ENCODE data around the gene THEM4.

Gene THEM4

DNA sequence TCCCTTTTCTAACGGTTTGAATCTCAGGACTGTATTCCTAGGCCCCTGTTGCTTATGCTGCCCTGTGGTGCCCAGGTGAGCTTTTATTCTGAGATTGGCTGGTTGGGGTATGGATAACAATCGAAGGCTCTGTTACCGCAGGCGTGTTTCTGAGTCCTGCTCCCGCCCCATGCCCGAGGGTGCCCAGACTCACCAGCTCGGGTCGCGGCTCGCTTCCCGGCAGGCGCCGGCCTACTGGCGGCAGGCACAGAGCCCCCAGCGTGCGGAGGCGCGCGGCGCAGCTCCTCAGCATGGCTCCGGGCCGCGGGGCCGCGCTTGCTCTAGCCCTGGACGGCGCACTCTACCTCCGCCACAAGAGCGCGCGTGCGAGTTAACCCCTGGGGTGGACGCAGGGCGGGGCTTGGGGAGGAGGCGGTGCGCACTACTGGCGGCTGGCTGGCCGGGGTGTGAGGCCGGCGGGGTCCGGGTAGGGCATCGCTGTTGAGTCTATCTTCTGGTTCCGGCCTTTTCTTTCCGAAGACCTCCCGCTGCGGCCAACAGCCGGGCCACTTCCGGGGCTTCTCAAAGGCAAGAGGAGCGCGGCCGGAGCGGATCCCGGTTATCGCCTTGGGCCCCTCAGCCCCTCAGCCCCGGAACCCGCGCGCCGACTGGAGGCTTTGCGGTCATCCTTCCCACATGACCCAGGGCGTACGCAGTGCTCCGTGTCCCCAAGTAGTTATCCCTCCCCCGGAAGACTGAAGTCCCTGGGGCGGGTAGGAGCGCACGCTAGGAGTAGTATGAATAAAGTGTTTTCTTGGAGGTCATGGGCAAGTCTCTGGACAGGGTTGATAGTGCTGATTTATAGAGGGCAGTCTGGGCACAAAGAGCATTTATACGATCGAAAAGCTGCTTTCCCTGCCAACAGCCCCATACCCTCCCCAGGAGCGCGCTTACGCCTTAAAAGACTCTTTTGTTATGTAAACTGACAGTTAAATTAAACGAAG is at the start of gene THEM4:
Gene THEM4 (minus strand): TSS at position 345 of the 983 bp plus-strand sequence. CDS start 53 bp downstream, at position 292.
- peak; percentile 90 to 91 for DNase-seq

DNA sequence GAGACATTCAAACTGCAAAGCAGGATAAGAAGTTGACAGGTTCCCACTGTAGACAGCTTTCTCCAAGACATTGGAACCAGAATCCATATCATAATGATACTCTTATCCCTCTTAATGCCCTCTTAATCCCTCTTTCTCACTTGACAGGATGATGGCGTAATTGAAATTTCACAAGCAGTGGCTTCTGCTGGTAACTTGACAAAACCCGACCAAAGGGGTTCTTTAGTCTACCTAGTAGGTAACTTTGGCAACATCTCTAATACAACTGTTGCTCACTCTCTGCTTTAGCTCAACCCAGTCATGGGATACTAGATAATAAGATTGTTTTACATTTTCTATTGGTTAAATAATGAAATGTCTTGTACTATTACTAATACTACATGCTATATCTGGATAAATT is 49.6 kb upstream of the THEM4 start:
- DNase-seq, result no peak

DNA sequence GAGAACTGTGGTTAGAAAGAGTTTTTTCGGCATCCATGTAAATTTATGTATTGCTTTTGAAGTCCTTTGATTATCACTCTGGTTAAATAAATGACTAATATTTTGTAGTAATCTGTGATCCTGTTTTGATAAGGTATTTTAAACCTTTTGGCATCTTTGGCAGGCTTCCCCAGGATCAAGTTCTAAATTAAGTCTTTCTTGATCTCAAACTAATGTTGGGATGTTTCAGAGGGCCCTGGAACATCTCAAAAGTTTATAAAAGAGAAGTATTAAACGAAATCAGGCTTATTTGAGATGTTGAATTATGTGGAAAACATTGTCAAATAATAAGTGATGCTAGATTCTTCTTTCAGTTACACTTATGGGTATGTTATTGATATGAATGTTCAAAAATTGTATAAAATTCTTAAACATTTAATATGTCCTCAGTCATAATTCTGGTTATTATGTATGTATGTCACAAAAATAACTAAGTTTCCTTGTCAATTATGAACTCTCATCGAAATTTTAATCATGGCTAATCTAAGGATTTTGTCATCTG is 47.7 kb upstream of the THEM4 start:
- DNase-seq, result no peak

DNA sequence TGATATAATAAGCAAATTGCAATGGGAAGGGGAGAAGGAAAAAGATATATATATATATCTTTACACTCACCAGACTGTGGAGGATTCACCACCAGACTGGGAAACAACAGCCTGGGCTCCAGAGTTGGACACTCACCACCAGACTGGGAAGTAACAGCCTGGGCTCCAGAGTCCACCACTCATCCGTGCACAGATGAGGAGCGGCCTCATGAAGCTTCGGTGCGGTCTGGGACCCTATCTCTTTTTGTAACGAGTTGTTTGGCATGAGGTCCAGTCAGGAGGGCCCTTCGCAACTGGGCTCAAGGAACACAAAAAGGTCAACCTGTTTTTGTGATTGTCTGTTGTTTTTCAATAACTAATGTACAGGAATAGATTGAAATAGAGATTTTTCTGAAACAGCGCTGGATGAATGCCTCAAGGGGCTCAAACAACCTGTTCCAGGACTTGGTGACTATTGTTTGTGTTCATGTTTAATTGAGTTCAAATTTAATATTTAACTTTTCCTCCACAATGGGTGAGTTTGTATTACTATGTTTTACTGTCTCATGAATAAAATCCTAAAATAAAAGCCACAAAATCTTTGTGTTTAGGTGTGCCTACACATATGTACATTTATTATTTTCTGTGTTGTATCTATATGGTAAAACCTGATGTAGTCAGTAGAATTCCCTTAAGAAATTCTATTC is 44.2 kb upstream of the THEM4 start:
- DNase-seq, result no peak

DNA sequence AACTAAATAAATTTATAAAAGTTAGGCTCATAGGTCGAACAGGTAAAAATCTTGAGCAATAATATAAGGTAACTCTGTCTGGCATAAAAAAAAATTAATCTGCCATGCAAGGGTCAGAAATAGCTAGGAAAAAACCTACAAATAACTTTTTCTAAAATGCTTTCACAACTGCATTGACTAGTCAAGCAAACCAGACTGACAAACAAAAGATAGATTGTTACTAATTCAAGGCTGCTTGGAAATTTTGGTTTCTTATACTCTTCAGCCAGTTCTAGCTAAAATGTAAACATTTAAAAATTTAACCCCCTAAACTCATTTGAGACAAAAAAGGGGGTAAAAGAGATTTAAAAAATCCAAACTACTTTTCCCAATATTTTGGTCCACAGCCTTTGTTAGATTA is 43.5 kb upstream of the THEM4 start:
- DNase-seq, result no peak

DNA sequence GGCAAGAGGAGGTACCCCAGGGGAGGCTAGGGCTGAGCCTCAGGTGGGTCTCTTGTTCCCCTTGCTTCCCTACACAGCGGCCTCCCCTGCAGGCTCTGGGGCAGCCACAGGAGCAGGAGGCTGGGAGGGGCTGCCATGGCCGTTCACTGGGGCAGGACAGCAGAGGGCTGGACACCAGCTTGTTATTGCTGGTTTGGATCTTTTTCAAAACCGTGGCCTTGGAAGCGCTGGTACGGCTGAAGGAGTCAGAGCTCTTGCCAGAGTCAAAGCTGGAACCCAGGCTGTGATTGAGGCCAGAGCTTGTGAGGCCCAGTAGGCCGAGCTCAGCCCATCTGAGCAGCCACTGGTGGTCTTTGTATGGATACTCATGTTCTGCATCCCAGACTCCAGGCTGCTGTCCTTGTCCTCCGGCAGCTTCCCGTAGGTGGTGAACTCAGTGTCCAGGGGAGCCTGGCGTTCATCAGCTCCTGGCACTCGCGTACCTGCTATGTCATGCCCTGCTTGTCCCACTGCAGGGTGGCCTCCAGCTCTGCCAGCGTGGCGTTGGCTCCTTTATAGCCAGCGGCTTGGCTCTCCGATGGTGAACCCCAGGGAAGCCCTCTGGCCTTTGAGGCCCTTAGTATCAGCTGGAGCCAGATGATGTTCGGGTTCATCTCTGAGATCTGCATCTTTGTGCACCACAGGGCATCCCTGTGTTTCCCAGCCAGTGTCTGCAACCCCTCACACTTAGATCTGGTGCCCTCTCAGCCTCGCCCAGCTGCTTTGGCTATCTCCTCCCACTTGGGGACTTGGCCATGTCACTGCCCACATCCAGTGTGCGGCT is 40.3 kb upstream of the THEM4 start:
- no peak for DNase-seq

DNA sequence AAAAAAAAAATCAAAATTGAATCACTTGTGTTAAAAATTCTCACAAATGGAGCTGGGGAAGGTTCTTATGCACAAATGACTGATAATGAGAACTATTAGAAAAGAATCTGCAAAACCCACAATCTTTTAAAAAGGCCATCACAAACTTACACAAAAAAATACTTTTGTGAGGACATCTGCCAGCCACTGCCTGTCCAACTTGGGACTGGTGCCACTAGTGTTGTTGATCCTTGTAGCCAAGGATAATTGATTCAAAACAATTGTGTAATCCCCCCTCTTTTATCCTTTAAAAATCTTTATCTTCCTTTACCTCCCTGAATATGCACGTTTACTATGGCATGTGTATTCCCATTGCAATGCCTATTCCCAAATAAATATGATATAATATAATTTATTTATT is 39.2 kb upstream of the THEM4 start:
- DNase-seq, result no peak

DNA sequence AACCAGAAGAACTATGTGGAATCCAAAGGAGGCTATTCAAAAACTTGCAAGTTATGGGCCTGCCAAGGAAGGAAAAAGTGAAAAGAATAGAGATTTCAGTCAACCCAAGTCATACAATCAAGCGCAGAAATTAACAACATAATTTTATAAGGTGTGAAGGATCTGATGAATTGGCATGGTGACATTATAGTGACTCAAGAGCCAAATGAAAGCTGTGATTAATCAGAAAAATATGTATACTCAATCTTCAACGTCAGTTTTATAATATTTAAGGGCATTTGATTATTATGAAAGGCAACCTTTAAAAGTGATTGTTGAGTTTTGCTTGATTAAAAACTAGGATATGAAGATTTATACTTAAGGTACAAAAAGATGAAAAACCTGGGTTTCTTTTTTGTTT is 37.8 kb upstream of the THEM4 start:
- no peak for DNase-seq

DNA sequence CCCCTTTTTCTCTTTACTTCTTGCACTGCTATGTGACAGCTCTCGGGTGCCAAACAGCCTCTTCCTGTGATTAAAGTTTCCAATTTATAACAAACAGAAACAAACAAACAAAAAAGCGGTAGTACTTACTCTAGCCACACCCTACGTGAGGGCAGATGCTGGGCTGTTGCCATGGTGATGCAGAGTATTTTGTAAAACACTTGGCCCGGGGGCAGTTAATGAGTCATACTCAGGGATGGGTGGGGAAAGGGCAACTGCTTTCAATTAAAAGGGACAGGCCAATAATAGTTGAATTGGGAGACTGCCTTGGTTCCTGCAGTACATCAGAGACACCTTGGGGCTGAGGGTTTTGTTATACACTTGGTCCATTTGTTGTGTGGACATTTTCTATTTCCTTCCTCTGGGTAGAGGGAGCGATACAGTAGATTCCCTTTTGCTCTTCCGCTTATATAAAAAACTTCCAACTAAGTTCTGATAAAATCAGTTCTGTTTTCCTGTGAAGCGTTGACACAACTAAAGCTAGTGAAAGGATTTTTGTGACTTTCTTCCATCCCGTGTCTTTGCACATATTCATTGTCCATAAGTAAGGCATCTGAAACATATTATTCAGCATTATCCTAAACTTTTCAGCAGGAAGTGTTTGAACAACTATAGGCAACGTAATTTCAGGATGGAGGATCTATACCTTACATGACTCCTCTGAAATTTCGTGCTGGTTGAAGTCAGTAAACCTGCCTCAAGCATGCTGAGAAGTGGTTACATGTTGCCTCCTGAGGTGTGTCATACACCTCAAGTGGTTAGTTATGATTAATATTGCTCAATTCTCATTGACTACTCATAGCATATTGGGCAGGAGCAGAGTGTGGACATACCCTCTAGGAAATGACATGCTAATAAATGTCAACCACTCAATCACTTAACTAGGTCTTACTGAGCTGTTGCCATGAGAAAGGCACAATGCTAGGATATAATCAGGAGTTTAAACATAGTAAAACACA is 36.7 kb upstream of the THEM4 start:
- peak; percentile 70 to 81 for DNase-seq

DNA sequence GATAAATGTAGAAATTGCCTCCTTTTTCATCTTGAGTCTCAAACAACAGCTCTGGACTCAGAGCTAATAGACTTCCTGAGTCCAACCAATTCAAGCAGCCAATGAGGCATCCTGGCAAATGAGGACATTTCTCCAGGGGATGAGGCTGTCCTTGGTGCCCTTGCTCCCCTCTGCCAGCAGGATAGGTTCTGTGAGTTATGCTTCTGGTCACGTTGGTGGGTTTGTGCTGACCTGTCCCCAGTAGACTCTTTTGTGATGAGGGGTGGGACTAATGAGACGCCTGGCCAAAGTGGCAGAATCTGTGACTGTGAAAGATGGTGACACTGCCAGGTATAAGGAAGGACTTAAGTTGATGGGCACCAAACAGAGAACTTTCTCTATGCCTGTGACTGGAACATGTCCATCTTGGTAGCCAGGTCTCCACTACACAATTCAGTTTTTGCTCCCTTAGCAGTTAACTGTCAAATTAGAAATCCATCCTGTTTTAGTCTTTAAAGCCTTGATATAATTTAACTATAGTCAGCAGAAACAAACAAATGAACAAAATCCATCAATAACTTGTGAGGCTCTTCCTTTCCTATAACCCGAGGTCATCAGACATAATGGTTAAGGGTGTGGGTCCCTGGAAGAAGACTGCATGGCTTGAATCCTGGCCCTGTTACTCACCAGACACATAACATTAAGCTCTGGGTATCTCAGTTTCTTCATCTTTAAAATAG is 35.7 kb upstream of the THEM4 start:
- no peak for DNase-seq

DNA sequence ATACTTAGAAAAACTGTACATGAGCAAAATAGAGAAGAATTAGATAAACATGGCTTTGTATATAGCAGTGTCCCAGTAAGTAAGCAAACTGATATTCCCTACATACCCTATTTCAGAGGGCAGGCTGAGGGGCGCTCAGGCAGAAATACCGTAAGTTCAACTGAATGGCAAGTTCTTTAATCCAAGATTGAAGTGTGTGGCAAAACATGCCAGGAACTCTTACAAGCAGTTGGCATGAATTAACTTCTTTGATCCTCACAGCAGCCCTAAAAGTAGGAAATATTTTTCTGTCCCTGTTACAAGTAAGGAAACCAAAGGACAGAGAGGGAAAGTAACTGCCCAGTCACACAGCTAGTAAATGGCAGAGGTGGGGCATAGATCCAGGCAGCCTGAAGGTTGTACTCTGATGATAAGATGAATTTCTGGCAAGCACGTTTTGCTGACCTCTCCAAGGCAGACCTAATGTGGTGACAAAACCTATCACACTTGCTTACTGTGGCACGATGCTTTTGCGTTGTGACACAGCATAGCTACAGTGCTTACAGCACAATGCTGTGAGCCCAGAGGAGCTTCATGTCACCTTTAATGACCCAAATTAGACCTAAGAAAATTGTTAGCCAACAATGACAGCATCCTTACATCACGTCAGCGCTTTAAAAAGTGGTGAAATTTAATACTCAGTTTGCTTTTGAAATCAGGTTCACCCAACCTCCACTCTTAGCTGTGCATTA is 35.0 kb upstream of the THEM4 start:
- DNase-seq, result no peak

DNA sequence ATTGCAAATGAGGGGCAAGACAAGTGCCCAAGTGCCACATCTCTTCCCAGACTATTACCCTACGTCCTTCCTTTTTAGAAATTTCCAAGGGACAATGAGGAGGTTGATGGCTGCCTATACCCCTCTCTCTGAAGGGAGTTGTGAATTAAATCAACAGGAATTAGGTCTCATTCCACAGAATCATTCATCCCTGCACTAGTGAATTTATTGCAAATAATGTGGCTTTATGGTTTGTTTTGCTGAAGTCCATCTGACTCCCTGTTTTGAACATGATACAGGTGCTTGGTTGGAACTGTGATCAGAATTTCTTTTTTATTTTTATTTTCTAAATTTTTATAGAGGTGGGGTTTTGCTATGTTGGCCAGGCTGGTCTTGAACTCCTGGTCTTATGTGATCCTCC is 34.3 kb upstream of the THEM4 start:
- no peak for DNase-seq

DNA sequence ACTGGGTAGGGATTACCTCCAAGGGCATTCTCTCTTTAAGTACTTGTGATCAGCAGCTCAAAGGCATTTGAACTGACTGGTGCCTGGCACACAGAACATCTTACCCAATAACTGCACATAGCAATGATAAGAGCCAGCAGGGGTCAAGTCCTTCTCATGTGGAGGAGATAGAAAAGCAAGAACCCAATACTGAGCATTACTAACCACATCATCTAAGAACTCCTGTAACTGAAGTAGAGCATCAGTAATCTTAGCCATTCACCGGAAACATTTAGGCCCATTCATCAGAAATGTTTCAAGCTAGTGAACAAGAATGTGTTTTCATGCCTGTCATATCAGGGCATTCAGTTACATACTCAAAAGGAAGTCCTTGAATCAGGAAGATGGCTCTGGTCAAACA is 33.6 kb upstream of the THEM4 start:
- DNase-seq, result no peak

DNA sequence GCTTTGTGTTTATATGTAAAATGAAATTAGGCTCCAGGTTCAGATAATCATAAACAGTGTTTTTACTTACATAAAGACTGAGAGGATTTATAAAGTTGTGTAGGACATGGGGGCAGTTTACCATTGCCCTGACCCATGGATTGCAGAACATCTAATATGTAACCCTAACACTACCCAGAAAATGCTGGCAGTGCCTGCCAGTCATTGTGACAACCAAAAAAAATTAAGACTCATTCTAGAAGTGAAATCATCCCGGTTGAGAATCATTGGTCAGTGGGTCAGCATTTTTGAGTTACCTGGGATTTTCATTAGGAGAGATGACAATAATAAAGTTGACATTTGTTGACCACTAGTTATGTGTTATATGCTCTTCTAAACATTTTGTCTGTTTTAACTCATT is 31.2 kb upstream of the THEM4 start:
- no peak for DNase-seq

DNA sequence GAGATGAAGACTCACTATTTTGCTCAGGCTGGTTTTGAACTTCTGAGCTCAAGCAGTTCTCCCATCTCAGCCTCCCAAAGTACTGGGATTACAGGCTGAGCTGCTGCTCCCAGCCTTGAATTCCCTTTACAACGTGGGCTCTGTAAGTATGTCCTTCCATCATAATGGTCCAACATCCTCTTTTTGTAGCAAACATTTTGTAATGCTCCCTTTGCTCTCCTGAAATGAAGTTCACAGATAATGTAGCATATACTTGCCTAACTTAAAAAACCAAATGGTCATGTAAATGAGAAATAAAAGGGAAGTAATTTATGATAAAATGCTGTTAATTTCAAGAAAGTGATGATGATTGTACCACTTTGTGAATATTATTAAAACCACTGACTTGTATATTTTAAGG is 30.5 kb upstream of the THEM4 start:
- DNase-seq, result no peak

DNA sequence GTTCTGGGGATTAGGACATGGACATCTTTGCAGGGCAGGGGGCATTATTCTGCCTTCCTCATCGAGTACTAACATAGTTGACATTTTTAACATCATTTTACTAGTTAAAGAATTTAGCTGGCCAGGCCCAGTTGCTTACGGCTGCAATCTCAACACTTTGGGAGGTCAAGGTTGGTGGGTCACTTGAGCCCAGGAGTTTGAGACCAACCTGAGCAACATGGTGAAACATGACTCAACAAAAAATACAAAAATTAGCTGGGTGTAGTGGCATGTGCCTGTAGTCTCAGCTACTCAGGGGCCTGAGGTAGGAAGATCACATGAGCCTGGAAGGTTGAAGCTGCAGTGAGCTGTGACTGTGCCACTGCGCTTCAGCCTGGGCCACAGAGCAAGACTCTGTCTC is 29.8 kb upstream of the THEM4 start:
- no peak for DNase-seq

DNA sequence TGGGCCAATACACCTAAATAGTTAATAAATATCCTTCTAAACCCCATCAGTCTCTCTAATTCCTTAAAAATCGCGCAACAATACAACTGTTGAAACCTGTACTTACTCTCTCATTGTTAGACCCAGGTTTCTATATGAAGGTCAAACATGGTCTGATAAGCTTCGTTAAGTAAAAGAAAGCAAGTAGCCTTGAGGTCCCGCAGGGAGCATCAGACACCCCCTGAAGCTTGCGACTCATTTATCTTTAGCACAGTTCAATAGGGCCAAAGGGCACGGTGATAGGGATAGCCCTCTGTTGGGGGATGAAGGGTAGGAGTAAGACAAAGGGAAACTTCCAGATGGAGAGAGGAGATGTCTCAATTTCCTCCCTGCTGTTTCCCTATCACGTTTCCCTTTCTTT is 27.3 kb upstream of the THEM4 start:
- no peak for DNase-seq

DNA sequence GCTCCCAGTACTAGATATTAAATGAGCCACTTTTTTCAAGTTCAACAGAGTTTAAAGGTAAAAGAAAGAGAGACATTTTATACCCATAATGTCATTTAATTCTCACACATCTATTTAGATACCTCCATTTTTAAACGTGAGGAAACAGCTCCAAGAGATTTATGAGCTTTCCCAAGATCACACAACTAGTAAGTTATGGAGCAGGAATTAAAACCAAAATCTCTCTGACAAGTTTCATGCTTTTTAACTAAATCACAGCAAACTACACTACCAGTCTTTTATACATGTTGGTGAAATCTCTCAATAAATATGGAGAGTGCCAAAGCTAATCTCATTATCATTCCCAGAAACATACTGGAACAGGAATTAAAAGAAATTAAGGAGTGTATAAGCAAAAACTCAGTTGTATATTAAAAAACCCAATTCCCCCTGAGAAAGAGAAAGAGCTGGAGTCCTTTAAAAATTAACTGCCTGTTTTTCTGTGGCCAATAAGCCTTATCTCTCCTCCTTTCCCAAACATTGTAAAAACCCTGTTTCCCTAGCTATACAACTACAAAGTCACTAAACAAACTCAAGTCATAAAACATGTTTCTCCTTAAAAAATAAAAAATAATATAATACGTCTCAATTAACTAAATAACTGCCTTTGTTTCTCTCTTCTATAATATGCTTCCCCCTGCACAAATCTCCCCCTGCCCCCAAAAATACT is 26.7 kb upstream of the THEM4 start:
- no peak for DNase-seq

DNA sequence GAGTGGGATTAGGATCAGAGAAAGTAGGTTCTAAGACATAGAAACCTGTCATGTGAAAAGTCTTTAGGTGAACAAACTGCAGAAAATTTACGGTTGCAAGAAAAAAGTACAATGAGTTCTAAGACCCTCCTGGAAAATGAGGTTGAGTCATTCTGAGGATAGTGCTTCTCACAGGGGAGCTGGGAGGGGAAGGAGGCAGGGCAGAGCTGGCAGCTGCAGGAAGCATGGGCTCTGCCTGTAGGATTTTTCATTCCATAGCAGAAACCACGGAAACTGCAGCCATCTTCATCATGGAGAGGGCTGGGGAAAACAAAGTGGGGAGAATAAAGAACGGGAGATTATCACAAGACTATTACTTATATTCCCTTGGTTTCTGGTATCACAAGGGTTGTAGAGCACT is 25.8 kb upstream of the THEM4 start:
- no peak for DNase-seq

DNA sequence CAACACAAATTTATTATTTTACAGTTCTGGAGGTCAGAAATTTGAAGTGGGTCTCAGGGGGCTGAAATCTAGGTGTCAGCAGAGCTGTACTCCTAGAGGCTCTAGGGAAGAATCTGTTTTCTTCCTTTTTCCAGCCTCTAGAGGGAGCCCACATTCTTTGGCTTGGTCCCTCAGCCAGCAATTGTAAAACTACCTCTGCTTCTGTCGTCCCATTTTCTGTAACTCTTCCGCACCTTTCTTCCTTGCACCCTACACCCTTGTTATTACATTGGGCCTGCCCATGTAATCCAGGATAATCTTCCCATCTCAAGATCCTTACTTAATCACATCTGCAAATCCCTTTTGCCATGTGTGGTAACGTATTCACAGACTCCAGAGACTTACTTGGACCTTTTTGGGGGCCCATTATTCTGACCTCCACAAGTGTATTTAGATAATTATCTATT is 24.8 kb upstream of the THEM4 start:
- DNase-seq, result peak; percentile 33 to 53

All from activated CD4-positive, alpha-beta T cell treated with anti-CD3 and anti-CD28 coated beads for 4 hours (primary cell).